ENCODE data around the gene CRYBG3.

The CRYBG3 gene

DNA sequence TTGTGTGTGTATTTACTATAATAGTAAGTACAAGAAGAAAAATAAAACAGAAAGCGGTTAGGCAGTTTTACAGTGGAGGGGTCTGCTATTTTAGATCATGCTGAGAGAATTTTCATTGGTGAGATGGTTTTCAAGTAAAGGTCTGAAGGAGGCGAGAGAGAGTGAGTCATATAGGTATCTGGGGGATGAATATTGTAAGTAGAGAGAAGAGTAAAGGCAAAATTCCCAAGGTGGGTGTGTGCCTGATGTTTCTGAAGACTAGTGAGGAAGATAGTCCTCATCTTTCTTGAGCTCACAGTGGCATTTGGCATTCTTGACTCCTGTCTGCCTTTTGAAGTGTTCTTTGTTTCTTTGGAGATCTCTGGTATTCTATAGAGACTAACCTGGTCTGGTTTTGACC lies 38.6 kb downstream of the CRYBG3 start:
- no peak overlapping the region for H3K4me3 ChIP-seq (ENCODE audit: low read depth, low read length)
- TF ChIP-seq POLR2A (IDR thresholded peaks at IDR 0.05; ENCODE audit: extremely low read depth, insufficient read length) (no peak), MYC (IDR thresholded peaks at IDR 0.05; ENCODE audit: low read depth, low read length) (no peak)
- TF ChIP-seq, protein P1, sequence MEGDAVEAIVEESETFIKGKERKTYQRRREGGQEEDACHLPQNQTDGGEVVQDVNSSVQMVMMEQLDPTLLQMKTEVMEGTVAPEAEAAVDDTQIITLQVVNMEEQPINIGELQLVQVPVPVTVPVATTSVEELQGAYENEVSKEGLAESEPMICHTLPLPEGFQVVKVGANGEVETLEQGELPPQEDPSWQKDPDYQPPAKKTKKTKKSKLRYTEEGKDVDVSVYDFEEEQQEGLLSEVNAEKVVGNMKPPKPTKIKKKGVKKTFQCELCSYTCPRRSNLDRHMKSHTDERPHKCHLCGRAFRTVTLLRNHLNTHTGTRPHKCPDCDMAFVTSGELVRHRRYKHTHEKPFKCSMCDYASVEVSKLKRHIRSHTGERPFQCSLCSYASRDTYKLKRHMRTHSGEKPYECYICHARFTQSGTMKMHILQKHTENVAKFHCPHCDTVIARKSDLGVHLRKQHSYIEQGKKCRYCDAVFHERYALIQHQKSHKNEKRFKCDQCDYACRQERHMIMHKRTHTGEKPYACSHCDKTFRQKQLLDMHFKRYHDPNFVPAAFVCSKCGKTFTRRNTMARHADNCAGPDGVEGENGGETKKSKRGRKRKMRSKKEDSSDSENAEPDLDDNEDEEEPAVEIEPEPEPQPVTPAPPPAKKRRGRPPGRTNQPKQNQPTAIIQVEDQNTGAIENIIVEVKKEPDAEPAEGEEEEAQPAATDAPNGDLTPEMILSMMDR (IDR thresholded peaks at IDR 0.05; ENCODE audit: low read depth, low read length) = no peak
- TF ChIP-seq, protein P2, sequence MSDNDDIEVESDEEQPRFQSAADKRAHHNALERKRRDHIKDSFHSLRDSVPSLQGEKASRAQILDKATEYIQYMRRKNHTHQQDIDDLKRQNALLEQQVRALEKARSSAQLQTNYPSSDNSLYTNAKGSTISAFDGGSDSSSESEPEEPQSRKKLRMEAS (IDR thresholded peaks at IDR 0.05; ENCODE audit: low read depth, low read length) = no peak
- DNase-seq (ENCODE audit: low read depth) = no peak

DNA sequence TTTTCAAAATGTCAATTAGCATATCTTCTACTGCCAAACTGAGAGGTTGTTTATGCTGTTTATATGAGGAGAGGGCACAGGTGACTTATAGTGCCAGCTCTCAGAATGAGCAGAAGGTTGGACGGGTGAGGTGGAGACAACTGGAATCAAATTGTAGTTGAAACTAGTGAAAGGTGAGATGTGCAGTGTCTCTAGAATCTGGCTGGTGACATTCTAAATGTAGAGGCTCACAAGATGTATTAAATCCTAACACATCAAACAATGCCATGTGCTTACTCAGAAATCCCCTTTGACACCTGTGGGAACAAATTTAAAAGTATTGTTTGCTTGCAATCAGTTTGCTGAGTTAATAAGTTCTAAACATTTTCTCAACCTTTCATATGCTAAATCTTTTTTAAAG lies 40.8 kb downstream of the CRYBG3 start:
- TF ChIP-seq MYC (IDR thresholded peaks at IDR 0.05; ENCODE audit: low read depth, low read length) = no peak
- DNase-seq (ENCODE audit: low read depth) = no peak
- no peak overlapping the region for H3K4me3 ChIP-seq (ENCODE audit: low read depth, low read length)

DNA sequence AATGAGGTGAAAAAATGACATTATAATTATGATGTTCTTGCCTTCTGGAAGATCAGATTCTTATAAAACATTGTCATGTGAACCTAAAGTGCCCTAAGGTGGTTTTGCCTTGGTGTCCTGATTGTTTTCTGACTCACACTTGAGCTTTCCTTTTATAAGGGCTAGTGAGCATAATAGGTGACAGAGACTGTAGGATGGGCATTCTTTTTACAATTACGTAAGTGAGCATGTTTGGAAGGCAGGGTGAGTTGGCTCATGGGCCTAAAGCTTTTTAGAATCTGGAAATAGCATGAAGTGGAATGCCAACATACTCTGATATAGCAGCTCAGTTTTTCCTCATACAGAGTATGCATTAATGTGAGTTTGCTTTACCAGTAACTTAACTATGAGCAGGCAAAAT lies 41.2 kb downstream of the CRYBG3 start:
- no peak for DNase-seq (ENCODE audit: low read depth)
- TF ChIP-seq MYC (IDR thresholded peaks at IDR 0.05; ENCODE audit: low read depth, low read length) = no peak
- no peak overlapping the region for H3K4me3 ChIP-seq (ENCODE audit: low read depth, low read length)

DNA sequence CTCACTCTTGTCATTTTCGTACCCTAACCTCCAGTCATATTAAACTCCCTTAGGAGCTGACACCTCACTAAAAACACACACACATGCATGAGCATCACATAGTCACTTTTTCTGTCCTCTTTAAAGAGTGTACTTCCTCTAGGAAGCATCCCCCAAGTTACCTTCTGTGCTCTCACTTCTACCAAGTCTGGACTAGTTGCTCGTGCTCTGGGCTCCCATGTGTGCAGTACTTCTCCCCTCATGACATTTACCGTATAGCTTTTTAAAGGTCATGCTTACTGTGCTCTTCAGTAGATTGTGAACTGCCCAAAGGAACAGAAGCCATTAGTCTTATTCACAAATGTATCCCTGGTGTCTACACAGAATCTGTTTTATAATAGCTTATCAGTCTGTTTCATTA lies 42.0 kb downstream of the CRYBG3 start:
- TF ChIP-seq, protein P1 (IDR thresholded peaks at IDR 0.05; ENCODE audit: low read depth, low read length) = no peak
- TF ChIP-seq POLR2A (IDR thresholded peaks at IDR 0.05; ENCODE audit: extremely low read depth, insufficient read length) (no peak), MYC (IDR thresholded peaks at IDR 0.05; ENCODE audit: low read depth, low read length) (no peak)
- TF ChIP-seq, protein P2 (IDR thresholded peaks at IDR 0.05; ENCODE audit: low read depth, low read length) = no peak
- DNase-seq (ENCODE audit: low read depth) = no peak
- no peak overlapping the region for H3K4me3 ChIP-seq (ENCODE audit: low read depth, low read length)

DNA sequence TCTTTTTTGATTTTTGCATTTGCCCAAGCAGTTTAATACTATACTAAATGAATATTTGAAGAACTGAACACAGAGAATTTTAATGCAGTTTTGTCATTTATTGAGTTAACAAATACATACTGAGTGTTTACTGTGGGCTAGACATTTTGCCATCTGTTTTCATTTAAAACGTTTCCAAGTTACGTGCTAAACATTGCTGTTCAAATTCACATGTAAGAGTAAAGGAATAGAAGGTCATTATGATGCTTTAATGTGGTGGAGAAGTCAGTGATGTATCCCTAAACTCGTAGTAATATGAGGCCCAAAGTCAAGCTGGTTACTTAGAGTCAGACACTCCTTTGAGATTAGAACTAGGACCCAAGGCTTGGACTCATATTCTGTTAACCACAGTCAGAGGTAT lies 49.4 kb downstream of the CRYBG3 start:
- H3K4me3 ChIP-seq (ENCODE audit: low read depth, low read length) = no peak overlapping the region
- TF ChIP-seq MYC (IDR thresholded peaks at IDR 0.05; ENCODE audit: low read depth, low read length) = no peak
- TF ChIP-seq, protein P1 (IDR thresholded peaks at IDR 0.05; ENCODE audit: low read depth, low read length) = no peak
- no peak for TF ChIP-seq POLR2A (IDR thresholded peaks at IDR 0.05; ENCODE audit: extremely low read depth, insufficient read length)
- TF ChIP-seq, protein P2 (IDR thresholded peaks at IDR 0.05; ENCODE audit: low read depth, low read length) = no peak
- no peak for DNase-seq (ENCODE audit: low read depth)

DNA sequence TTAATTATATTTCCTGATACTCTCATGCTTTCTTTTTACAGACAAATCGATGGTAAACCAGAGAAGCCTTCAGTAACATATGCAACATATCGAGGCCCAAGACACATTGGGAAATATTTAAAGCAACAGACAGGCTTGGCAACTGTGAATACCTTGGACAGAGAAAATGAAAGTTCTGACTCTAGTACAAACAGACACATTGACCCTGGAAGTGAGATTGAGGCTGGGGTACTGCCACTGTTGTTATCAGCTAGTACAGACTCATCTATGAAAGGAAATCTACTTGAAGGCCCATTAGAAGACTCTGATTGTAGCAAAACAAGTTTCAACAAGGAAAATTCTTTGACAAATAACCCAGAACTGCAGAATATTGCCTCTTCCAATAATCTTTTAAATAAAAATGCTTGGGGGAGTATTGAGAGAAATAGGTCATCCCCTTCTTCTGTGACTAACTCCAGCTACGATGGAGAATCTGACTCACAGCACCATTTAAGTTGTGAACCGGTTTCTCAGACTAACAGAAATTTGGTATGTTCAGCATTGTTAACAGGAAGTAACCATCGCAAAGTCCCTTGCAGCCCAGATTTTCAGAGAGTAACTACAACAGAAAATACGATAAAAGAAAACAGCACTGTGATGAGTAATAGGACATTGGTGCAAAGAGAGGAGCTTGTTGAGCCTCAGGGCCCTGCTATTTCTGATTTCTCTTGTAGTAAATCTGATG lies 50.2 kb downstream of the CRYBG3 start:
- TF ChIP-seq, protein P2 (IDR thresholded peaks at IDR 0.05; ENCODE audit: low read depth, low read length) = no peak
- TF ChIP-seq POLR2A (IDR thresholded peaks at IDR 0.05; ENCODE audit: extremely low read depth, insufficient read length) (no peak), MYC (IDR thresholded peaks at IDR 0.05; ENCODE audit: low read depth, low read length) (no peak)
- TF ChIP-seq, protein P1 (IDR thresholded peaks at IDR 0.05; ENCODE audit: low read depth, low read length) = no peak
- no peak for DNase-seq (ENCODE audit: low read depth)
- no peak overlapping the region for H3K4me3 ChIP-seq (ENCODE audit: low read depth, low read length)

DNA sequence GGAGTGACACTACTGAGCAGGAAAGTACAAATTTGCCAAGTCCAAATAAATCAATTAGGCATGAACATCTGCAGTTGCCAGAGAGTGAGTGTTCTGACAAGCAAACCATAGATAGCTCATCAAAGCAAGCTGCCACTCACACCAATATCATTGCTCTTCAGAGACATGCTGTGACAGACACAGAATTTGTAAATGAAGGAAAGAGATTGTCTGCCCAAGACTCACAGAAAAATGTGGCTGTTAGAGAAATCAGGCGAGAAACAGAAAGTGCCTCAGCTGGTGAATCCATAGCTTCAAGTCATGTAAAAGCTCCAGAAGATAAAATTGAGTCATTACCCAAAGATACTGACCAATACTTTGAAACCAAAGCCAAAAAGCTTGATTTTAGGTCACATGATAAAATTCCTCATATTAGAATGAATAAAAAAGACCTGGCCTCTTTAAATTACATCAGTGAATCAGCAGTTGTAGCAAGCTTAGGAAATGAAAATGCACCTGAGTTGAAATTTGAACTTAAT lies 50.8 kb downstream of the CRYBG3 start:
- TF ChIP-seq POLR2A (IDR thresholded peaks at IDR 0.05; ENCODE audit: extremely low read depth, insufficient read length) (no peak), MYC (IDR thresholded peaks at IDR 0.05; ENCODE audit: low read depth, low read length) (no peak)
- TF ChIP-seq, protein P1 (IDR thresholded peaks at IDR 0.05; ENCODE audit: low read depth, low read length) = no peak
- TF ChIP-seq, protein P2 (IDR thresholded peaks at IDR 0.05; ENCODE audit: low read depth, low read length) = no peak
- no peak overlapping the region for H3K4me3 ChIP-seq (ENCODE audit: low read depth, low read length)
- no peak for DNase-seq (ENCODE audit: low read depth)
